GM19468 (cell line): ENCODE data around the gene RAPGEF1.

Source experiments
- ATAC-seq: cut with Tn5 transposase; IDR thresholded peaks from one replicate; pipeline ENCODE4 v1.9.1; 2021; ENCODE audit warnings: mild to moderate bottlenecking, moderate library complexity, moderate number of reproducible peaks; ENCODE audit not compliant: unreplicated experiment; ENCODE audit errors: extremely low read depth

RAPGEF1 gene

DNA sequence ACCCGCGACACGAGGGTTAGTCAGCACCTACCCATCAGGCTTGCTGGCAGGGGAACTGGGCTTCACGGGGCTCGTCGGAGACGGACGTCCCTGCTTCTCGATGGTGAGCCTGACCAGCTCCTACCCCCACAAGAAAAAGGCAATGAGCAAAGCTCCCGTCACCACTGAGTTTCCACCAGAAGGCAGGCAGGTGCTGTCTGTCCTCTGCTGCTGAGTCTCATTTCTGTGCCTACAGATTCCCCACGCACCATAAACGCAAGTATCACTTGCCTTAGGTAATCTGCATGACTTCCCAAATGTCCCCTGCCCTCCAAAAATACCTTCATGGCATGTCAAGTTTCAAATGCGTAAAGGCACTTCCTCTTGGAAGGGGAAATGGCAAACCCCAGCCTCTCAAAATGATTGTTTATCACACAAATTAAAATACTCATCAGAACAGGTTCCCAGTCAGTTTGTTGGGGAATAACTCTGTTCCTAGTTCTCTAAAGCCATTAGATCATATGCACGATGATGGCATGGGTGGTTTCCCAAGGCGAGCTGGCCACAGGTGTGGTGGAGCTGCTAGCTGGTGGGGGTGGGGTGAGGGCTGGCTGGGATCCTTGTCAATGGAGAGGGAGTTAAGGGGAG, 109.6 kb downstream of the RAPGEF1 start:
- no peak for ATAC-seq

DNA sequence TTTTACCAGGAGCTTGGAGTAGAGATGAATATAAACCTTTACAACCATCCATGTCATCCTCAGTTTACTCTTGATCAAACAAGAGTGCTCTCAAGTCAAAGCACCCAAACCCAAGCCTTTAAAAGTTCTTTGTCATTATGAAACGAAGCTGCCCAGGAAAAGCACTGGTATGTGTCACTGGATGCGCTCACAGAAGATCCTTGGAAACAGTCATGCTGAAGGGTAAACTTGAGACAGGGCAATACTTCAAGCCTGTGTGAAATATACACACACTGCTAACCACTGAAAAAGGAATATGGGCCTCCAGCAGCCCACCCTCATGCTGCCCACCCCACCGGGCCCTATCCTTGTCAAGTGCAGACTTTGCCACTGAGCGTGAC, 110.1 kb downstream of the RAPGEF1 start:
- ATAC-seq, result no peak

DNA sequence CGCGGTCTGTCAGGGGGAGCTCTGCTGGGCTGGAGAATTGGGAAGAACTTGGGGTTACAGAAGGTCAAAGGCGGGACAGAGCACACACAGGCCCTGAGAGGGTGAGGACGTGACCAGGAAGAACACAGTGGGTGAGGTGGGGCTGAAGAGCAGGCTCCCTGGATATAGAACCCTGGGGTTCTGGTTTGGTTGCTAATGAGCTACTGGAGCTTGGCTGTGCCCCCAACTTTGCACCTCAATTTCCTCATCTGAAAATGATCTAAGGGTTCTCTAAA, 110.7 kb downstream of the RAPGEF1 start:
- ATAC-seq, result no peak

DNA sequence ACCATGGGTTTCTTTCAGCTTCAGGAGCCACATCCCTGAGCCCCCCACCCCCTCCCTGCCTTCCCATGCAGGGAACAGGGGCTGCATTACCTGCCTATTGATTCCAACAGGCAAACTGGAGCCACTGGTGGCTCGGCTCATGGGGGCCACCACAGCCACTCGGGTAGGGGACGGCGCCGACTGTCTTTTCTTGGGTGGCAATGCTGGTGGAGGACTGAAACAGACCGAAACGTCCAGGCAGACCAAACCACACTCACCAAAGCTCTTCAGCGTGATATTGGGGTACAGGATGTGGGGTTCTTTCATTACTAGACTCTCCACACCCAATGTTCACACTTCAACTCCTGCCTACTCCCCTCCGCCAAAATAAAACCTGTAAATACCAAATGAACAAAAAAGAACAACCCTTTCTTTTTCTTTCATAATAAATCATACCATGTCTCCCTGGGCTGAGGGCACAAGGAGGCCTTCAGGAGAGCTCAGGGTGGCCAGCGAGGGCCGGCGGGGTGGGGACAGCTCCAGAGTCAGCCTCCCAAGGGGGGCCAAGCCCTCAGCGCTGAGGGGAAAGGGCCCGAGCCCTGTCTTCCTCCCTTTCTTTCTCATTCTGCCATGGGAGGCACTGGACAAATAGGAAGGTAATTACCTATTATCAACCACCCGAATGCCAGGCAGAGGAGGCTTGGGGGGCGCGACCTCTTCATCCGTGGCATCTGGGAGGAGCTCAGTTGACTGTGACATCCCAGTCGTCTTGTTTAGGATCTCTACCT, 111.2 kb downstream of the RAPGEF1 start:
- no peak for ATAC-seq

DNA sequence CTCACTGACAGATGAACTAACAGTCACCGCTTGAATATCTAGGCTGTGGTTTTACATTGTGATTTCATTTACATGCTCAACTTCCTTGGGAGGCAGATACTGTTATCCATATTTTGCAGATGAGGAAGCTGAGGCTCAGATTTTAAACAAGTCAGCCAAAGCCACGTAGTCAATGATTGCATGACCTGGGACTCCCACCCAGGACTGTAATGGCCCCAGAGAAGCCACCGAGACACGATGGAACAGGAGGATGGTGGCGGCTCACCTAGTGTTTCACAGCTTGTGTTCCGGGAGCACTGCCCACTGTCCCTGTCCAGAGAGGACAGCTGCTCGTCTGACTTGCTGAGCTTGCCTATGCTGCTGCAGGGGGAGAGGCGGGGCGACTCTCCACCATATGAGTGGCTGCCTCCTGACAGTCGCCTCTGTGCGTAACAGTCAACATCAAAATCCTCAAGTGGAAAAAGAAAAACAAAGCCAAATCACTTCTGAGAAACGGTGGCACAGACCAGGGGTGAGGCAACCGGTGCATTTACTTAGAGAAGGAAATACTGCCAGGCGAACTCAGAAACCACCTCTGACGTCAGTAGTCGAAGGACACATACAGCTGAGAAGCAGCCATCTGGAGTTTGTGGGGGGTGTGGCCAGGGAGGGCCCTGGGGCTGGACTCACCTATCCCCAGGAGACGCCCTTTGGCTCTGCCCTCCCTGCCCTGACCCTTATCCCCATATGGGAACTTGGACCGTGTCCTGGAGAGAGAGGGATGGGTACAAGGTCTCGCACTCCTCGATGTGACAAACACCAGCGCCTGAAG, 112.0 kb downstream of the RAPGEF1 start:
- no peak for ATAC-seq

DNA sequence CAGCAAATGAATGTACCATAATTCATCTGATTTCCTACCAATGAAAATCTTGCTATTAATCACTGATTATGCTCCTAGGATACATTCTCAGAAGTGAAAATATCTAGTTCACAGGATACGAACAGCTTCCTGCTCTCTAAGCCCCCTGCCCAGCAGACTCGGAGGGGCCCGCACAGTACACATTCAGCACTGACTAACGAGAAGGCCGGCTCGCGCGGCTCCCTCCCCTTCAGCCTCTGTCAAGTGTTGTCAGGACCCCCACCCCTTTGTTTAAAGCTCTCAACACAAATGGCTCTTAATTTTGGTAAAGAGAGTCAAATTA, 112.6 kb downstream of the RAPGEF1 start:
- no peak for ATAC-seq

DNA sequence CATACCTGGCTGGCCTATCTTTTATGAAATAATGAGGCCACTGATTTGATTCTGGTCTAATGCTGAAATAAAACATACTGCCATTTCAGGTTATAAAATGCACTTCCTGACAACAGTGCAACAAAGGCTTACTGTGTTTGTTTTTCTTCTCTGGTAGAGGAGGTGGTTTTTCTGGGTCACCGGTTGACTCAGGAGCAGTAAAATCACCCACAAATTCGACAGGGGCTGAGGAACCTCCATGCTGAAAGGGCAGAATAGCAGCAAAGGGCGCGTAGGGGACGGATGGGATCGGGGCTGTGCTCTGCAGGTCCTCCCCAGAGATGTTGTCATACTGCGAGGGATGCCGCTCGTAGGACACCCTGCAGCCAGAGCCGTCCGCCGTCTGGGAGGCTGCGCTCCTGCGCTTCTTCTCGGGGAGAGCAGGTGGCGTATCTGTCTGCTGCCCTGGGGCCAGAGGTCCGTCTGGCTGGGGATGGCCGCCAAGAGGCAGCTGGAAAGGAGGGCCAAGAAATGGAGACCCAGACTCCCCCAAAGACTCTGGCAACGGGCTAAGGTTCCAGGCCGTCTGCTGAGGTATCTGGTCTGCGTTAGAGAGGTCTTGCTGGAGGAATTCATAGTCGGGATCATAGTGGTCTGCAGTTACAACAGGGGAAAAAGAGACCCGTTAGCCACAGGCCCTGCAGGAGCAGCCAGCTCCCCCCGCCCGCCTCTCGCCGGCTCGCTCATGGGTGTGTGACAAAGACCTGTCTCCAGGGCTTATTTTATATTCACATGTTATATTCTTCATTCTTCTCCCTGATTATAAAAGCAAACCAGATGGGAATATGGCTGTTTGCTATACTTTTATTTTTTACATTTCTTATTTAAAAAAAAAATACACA, 113.8 kb downstream of the RAPGEF1 start:
- no peak for ATAC-seq

DNA sequence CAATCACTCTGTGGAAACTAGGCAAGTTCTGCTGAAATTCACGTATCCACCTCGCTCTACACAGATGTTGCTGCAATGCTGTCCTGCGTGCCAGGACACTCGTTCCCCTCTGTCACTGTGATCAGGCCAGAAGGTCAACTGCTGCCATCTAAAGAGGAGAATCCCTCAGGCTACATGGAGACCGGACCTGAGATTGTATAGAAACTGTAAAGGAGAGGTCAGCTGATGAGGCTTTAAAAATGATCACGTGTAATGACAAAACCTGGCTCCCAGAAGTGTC, 114.4 kb downstream of the RAPGEF1 start:
- no peak for ATAC-seq

DNA sequence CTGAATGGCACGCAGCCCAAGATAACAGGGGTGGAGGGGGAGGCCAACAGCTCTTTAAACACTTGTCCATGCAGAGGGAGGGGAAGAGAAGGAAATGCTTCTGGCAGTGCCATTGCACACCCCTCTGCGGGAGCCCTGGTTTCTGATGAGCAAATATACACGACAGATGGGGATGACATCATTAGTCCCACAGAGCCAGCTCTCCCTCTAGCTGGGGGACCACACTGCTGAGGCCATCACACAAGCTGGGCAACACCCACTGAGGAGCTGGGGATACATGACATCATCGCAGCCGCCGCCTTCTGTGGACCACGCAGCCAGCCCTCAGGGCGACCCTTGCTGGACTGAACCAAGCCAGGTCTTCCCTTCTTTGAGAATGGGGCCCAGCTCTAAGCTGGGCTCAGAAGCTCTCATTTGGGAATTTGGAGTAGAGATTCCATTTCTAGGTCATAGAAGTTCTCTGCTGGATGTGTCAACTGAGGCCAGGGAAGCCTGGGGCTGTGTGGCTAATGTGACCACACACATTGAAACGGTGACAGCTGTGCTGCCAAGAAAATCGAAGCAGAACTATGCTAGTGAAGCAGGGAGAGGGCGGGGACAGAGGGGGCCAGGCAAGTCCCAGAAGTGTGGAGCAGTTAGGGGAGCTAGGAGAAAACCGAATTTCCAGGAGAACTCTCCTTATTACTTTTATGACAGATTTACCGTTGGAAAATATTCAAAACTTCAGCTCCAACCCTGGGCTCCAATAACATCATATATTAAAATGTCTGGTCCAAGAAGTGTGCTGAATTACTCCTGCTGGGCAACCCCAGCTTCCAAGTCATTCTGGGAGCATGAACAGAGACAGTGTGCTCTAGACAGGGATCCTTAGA, 115.0 kb downstream of the RAPGEF1 start:
- ATAC-seq, result no peak

DNA sequence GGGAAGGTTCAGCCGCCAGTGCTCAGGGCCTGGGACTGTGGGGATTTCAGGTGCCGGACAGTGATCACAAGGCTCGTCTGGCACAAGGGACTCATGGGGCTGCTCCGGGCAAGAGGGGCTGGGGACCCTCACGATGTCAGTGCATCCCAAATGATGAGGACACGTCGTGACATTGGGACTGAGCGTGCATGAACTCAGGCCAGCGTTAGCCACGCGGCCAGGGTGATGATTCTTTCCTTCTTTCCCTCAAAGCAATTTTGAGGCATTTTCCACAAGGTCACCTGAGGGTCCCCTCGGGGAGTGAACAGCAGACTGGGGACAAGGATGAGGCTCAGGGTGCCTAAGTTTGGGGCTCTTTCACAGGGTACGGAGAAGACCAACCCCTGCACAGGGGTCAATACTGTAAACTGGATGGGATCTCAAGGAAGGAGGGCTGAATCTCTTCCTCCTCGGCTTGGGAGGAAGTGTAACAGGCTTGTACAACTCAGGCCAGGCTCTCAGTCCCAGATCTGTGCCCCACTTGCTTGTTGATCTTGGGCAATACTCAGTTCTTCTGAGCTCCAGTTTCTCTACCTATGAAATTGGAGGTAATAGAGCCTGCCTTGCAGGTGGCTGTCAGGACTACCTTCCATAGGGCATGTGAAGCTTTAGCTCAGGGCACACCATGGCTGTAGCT, 116.1 kb downstream of the RAPGEF1 start:
- ATAC-seq, result no peak

DNA sequence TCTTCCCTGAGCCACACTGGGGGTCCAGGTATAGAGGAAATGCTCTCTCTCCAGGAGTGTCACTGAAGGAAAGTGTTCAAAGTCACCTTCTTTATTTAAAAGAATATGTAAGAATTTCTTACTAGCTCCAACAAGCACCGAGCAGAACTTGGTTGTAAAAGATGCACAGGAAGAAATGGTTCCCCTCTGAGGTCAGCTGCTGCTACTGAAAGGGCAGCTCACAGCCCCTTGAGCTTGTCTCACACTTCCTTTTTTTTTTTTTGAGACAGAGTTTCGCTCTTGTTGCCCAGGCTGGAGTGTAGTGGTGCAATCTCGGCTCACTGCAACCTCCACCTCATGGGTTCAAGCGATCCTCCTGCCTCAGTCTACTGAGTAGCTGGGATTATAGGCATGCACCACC, 117.4 kb downstream of the RAPGEF1 start:
- ATAC-seq, result no peak

DNA sequence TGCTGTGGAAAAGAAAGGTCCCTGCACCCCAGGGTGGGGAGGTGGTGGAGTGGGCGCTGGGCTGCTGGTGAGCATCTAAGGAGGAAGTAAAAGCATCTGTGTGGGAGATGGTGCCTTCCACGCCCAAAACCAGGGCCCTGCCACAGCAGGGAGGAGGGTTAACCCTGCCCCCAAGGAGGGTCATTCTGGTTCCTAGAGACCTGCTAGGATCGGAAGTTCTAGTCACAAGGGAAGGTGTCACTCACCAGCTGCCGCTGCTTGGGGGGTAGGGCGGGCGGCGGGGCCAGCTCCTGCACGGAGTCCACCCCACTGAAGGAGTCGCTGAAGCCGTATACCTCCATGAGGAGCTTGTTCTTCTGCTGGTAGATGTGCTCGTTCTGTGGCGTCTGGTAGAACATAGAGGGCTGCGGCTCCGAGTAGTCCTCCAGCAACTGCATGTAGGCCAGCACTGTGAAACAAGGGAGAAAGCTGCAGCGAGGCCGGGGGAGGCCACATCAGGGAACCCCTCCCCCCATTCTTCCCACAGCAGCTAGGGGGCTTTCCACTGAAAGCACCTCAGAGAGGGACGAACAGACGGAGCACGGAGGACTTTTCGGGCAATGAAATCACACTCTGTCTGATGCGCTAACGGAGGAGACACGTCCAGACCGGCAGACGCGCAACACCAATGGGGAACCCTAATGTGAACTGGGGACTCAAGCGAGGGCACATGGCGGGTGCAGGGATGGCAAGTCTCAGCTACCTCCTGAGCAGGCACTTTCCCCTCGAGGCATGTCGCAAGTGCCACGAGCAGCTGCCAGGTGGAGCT, 118.1 kb downstream of the RAPGEF1 start:
- ATAC-seq, result no peak

DNA sequence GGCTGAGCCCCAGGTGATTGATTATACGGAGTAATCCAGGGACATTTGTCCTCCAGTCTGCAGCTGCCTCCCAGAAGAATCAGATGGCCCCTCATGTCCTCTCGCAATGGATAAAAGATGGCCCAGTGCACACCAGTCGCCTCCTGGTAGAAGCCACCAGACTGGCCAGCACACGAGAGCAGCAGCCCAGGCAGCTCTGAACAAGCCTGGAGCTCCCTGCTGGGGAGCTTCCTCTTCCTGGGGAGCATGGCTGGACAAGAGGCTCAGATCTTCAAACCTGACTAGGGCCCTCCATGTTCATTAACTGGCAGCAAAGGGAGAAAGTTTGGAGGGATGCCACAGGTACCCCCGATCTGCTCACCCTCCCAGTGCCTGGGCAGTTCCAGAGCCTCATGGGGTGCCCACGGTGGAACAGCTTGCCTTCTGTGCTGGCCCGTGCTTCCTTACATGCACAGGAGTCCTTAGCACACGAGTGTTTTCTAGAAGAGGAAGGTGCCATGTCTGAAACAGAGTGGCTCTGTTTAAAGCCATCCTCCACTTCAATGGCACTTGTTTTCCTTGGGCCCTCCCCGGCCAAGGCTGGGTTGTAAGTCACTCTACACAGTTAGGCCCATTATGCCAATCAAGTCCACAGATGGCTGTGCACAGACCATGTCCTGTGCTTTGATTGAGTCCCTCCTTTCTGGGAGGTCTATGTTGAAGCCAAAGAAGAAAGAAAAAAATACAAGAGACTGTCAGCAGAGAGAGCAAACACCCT, 118.9 kb downstream of the RAPGEF1 start:
- ATAC-seq, result no peak

DNA sequence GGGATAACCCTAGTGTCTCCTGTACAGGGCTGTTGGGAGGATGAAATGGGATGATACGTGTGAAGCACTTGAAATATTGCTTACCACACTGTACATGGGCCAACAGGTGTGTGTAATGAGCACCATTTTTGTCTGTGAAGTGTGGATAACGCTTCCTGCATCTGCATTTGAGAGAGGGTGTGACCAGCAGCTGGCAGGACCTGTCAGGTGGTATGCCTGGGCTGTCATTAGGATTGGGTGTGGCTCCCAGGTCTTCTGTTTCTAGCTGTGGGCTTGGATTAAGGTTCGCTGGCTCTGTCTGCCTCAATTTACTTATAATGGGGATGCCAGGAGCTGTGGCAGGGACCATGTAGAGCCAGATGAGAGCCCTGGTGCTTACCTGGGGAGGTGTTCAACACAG, 120.2 kb downstream of the RAPGEF1 start:
- no peak for ATAC-seq

DNA sequence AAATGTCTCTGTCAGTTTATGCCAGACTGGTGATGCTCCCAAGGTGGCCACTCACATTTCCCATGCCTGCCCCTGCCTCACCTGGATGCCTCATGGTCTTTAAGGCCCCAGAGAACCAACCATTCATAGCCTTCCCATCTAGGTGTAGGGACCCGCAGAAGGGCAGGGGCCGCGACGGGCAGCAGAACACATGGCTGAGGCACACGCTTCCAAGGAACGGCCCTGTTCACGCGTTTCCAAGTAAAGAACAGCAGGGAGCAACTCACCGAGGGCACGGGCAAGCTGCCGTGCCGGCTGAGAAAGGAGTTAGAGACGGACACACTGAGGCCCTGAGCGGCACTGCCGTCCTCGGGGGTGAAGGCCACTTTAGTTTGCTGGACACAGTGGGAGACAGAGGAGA, 121.1 kb downstream of the RAPGEF1 start:
- no peak for ATAC-seq

DNA sequence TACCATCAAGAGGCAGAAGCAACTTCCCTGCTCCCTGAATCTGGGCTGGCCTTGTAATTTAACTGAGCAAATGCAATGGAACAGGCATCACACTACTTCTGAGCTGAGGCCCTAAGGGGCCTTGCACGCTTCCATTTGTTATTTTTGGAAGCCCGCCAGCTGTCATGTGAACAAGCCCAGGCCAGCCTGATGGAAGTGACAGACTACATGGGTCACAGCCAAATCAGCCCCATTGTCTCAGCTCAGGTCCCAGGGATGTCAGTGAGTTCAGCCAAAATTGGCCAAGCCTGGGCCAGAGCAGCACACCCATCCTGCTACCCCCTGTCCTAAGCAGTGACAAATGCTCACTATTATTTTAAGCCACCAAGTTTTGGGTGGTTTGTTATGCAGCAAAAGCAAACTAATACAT, 121.8 kb downstream of the RAPGEF1 start:
- no peak for ATAC-seq

DNA sequence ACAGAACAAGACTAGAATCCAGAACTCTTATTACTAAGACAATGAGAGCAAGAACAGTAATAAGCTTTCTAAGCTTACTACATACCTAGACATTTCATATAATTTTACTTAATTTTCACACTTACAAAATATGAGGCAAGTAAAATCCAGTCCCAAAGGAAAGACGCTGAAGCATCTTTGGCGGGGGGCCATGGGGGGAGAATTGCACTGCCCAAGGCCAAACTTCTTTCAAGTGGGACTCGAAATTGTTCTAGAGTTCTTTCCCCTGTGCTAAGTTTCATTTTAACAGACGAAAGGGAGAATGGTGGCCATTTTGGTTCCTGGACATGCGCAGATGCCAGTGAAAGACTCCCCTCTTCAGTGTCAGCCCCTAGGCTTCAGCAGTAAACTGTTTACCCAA, 122.3 kb downstream of the RAPGEF1 start:
- ATAC-seq, result no peak

DNA sequence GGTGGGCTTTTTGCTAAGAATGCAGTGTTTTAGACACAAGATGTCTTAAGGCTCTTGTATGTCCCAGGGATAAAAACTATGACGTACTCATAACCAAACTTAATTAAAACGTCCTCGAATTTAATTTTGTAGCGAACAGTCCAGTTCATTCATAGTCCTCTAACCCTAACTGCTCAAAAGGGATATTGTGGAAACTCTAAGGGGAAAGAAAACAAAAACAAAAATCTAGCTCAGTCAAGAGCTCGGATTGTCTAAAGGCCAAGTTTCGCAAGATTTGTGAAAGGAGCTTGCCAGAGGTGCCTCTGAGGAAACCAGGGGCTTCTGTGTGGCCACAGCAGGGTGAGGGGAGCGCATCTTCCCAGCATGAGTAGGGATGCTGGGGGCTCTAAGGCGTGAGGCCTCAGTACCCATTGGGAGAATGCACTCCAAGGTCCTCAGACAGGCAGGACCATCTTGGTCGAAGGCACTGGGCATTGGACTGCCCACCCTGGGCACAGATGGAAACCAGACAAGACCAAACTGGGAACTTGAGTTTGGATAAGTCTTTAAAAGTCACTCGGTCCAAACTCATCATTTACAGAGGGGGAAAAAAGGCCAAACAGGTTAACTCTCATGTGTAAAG, 122.8 kb downstream of the RAPGEF1 start:
- no peak for ATAC-seq
